Islet precursor cell (in vitro differentiated cells): Measurements from ENCODE around the gene RECQL5.
"Not testable (repeated sequence)": the region's sequence is repeated elsewhere in the genome, so short reads cannot be mapped to it uniquely, and the experiment has no call there.

Source experiments
- DNase-seq: peaks from one replicate; pipeline ENCODE4 v3.0.0-alpha.2; 2018

Gene RECQL5

DNA sequence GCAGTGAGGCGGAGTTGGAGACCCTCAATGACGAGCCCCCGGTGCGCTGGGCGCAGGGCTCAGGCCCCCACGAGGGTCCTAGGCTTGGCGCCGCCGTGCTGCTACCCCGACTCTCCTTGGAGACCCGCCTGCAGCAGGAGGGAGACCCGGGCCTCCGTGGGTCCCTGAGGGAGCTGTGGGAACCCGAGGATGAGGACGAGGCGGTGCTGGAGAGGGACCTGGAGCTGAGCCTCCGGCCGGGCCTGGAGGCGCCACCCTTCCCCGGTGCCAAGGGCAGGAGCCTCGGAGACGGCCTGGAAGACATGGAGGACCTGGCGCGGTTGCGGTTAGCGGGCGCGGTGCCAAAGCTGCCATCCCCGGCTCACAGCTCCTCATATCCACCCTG is 77.0 kb downstream of the RECQL5 start:
- DNase-seq: peak; percentile 55

DNA sequence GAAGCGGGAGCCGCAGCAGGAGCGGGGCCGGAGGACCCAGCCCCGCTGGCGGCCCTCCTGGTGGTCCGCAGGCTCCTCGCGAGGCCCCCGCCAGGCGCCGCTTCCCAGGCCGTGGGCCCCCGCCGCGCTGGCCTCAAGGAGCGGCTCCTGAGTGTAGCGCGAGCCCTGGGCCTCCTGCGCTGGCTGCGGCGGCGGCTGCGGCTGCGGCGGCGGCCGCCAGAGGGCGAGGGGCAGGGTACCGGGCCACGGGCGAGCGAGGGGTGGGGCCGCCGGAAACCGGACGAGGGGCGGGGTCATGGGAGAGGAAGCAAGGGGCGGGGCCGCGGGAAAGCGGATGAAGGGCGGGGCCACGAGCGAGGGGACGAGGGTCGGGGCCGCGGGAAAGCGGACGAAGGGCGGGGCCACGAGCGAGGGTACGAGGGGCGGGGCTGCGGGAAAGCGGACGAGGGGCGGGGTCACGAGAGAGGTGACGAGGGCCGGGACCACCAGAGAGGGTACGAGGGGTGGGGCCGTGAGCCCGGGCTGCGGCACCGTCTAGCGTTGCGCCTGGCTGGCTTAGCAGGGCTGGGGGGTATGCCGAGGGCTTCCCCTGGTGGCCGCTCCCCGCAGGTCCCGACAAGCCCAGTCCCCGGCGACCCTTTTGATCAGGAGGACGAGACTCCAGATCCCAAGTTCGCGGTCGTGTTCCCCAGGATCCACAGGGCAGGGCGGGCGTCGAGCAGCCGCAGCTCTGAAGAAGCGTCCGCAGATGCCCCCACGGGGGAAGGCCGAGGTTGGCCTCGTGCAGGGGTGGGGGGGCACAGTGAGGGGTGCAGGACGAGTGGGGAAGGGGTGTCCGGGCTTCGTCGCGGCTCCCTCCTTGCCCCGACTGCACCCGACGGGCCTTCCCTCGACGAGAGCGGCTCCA is 77.7 kb downstream of the RECQL5 start:
- peak; percentile 98 for DNase-seq

DNA sequence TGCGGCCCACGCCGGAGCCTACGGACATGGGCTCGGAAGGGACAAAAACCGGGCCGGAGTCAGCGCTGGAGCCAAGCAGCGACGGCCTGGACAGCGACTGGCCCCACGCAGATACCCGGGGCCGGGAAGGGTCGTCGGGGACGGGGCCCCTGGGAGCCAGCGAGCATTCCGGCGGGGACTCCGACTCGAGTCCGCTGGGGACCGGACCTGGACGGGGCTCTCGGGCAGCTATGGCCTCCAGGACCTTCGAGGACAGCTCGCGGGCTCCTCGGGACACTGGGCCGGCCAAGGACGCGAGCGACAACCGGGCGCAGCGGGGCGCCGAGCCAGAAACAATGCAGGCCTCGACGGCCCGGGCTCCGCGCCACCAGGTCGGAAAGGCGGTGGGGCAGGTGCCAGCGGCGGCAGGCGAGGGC is 78.3 kb downstream of the RECQL5 start:
- DNase-seq: no peak

DNA sequence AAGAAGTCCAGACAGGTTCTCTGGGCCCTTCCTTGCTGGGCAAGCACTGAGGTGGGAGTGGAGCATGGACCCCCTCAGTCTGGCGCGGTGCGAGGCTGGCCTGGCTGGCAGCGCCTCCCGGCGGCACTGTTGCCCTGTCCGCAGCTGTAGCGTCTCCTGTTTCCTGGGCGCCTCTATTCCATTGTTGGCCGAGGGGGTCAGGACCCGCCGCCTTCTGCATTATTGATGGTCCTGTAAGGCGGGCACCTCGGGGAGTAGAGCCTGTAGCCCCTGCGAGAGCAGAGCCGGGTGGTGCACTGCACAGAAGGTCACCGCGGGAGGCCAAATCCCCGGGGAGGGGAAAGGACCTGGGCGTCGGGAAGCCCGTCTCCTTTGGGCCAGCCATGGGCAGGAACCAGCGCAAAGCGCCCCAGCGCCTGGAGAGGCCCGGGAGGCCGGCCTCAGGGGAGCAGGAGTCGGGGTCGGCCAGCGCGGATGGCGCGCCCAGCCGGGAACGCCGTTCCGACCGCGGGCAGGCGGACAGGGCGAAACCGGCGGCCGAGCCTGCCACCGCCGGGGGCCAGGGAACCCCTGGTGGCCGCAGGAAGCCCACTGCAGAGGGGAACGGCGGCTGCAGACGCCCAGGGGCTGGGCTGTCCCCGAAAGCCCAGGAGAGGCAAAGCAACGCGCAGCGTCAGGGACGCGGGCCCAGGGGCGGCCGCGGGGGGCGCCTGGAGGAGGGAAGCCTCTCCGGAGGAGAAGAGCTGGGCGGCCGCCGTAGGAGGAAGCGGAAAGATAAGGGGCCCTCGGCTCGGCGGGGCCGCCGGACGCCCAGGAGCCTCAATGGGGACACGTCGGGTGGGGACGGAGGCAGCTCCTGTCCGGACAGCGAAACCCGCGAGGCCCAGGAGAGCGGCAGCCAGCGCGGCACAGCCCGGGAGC is 79.0 kb downstream of the RECQL5 start, which contains the start of gene MYO15B:
Gene MYO15B (plus strand): TSS at position 126 of the 921 bp plus-strand sequence. CDS start 258 bp downstream, at position 384.
- DNase-seq: peak; percentile 89

DNA sequence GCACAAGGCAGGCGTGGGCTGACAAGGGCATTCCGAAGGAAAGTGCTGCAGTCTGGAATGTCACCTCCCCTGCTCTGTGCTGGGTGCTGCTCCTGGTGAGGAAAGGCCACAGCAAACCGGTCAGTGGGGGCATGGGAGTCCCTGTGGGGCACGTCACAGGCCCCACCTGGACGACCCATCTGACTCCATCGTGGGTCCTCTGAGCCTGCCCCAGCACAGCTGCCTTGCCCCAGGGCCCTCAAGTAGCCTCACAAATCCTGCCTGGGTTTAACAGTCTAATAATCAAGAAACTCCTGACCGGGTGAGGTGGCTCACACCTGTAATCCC is 82.1 kb downstream of the RECQL5 start:
- peak; percentile 56 for DNase-seq

DNA sequence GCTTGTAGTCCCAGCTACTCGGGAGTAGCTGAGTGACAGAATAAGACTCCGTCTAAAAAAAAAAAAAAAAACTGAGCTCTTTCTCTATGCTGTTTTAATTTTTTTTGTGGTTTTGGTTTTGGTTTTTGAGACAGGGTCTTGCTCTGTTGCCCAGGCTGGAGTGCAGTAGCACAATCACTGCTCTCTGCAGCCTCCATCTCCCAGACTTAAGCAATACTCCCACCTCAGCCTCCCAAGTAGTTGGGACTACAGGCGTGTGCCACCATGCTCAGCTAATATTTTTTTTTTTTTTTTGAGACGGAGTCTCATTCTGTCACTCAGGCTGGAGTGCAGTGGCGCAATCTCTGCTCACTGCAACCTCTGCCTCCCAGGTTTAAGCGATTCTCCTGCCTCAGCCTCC is 83.8 kb downstream of the RECQL5 start:
- not testable (repeated sequence) for DNase-seq

DNA sequence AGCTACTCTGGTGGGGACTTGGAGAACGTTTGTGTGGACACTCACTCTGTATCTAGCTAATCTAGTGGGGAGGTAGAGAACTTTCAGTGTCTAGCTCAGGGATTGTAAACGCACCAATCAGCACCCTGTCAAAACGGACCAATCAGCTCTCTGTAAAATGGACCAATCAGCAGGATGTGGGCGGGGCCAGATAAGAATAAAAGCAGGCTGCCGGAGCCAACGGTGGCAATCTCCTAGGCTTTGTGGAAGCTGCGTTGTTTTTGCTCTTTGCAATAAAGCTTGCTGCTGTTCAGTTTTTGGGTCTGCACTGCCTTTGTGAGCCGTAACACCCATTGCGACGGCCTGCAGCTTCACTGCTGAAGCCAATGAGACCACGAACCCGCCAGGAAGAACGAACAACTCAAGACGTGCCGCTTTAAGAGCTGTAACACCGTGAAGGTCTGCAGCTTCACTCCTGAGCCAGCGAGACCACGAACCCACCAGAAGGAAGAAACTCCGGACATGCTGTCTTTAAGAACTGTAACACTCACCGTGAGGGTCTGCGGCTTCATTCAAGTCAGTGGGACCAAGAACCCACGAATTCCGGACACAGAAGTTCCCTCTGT is 85.7 kb downstream of the RECQL5 start:
- peak; percentile 43 for DNase-seq
